HG03139 (cell line): ENCODE measurements around the gene THAP7.
"Not testable (repeated sequence)": the region's sequence is repeated elsewhere in the genome, so short reads cannot be mapped to it uniquely, and the experiment has no call there.

Experiments
- ATAC-seq: cut with Tn5 transposase; IDR thresholded peaks from one replicate; pipeline ENCODE4 v1.9.1; 2021; ENCODE audit not compliant: unreplicated experiment

Gene THAP7

GRCh38 chr22:20979940-20980453, 21.9 kb downstream of the THAP7 start:
- ATAC-seq: no peak

- ATAC-seq: no peak
Observed at GRCh38 chr22:20979243-20979809, 22.6 kb downstream of the THAP7 start.

GRCh38 chr22:20978419-20978818, 23.5 kb downstream of the THAP7 start:
- ATAC-seq: no peak

GRCh38 chr22:20977516-20978170, 24.3 kb downstream of the THAP7 start:
- ATAC-seq: no peak

GRCh38 chr22:20977019-20977418, 24.9 kb downstream of the THAP7 start:
- no peak for ATAC-seq

- ATAC-seq: no peak
Observed at GRCh38 chr22:20976291-20976877, 25.5 kb downstream of the THAP7 start.

- ATAC-seq: no peak
Observed at GRCh38 chr22:20975541-20976290, 26.2 kb downstream of the THAP7 start.

GRCh38 chr22:20974336-20974955, 27.5 kb downstream of the THAP7 start:
- ATAC-seq: no peak

GRCh38 chr22:20973634-20974286, 28.2 kb downstream of the THAP7 start:
- ATAC-seq: no peak

- no peak for ATAC-seq
Observed at GRCh38 chr22:20972933-20973577, 28.9 kb downstream of the THAP7 start.

- not testable (repeated sequence) for ATAC-seq
Observed at GRCh38 chr22:20972014-20972694, 29.8 kb downstream of the THAP7 start.

GRCh38 chr22:20970939-20971657, 30.8 kb downstream of the THAP7 start:
- no peak for ATAC-seq

- no peak for ATAC-seq
Observed at GRCh38 chr22:20968281-20968977, 33.5 kb downstream of the THAP7 start.

GRCh38 chr22:20967697-20968211, 34.2 kb downstream of the THAP7 start:
- ATAC-seq: no peak

GRCh38 chr22:20966883-20967696, 34.8 kb downstream of the THAP7 start, which contains the start of gene AIFM3:
Gene AIFM3, plus strand, starts transcription at chr22:20967255. Its CDS starts 690 bp downstream, at chr22:20967945.
- no peak for ATAC-seq

- ATAC-seq: no peak
Observed at GRCh38 chr22:20965888-20966855, 35.7 kb downstream of the THAP7 start.
